ENCODE results near the gene CCDC117. TPM values are rescaled to one million over a fixed set of nuclear protein-coding genes. Genes with fewer than 3 reads are reported as not detected.
A peak's percentile ranks its signal among the peaks of the same experiment; 100 is the strongest.
"Not testable (repeated sequence)": the region's sequence is repeated elsewhere in the genome, so short reads cannot be mapped to it uniquely, and the experiment has no call there.

CCDC117 gene
- total and polyA plus RNA-seq, 7 experiments from 2014 or later, result 8.7 to 33.5 (median 19.7) TPM

GRCh38 chr22:28762000-28762399 lies 10.5 kb upstream of the CCDC117 start:
- DNase-seq; intact Hi-C loops (cut with micrococcal nuclease); H3K27me3 ChIP-seq (ENCODE audit: control insufficient read depth in 2 of 2, insufficient read depth in 2 of 2, low read length in 2 of 2); ATAC-seq; H3K27ac Mint-ChIP-seq; H3K4me3 ChIP-seq (ENCODE audit: low read length); H3K4me1 ChIP-seq (ENCODE audit: control insufficient read depth in 2 of 2, insufficient read depth in 2 of 2, low read length in 2 of 2); POLR2A ChIA-PET; H3K9me3 Mint-ChIP-seq; H3K36me3 Mint-ChIP-seq; H3K4me3 Mint-ChIP-seq; H3K9me3 ChIP-seq (ENCODE audit: control insufficient read depth in 2 of 3, low read length in 3 of 3); H3K4me1 Mint-ChIP-seq; H3K36me3 ChIP-seq (ENCODE audit: control insufficient read depth in 2 of 3, insufficient read depth in 3 of 3, low read length in 3 of 3); H3K27ac ChIP-seq (ENCODE audit: low read depth, low read length); H3K27me3 Mint-ChIP-seq: not testable (repeated sequence)
- CTCF ChIA-PET, result interaction anchor here (0.6 kb wide), 1 partner anchor 69 kb away, joined by 3 read pairs; no protein-coding TSS in a partner anchor

GRCh38 chr22:28766628-28767027 lies 5.9 kb upstream of the CCDC117 start:
- Histone ChIP-seq H3K27ac (ENCODE audit: low read depth, low read length) (no peak overlapping the region), H3K9me3 (ENCODE audit: control insufficient read depth in 2 of 3, low read length in 3 of 3) (no peaks in the 10 kb centered on the region), H3K27me3 (ENCODE audit: control insufficient read depth in 2 of 2, insufficient read depth in 2 of 2, low read length in 2 of 2) (no peaks in the 10 kb centered on the region), H3K36me3 (ENCODE audit: control insufficient read depth in 2 of 3, insufficient read depth in 3 of 3, low read length in 3 of 3) (no peaks in the 10 kb centered on the region), H3K4me1 (ENCODE audit: control insufficient read depth in 2 of 2, insufficient read depth in 2 of 2, low read length in 2 of 2) (no peaks in the 10 kb centered on the region), H3K4me3 (ENCODE audit: low read length) (no peak overlapping the region)
- Mint-ChIP-seq H3K9me3 (peaks cover 0 to 5% (median 0%) of the 10 kb centered on the region in 11 donors), H3K36me3 (no peaks in the 10 kb centered on the region), H3K4me1 (peaks cover 0 to 4% (median 0%) of the 10 kb centered on the region in 7 donors), H3K27ac (peak overlapping the region in 1 of 9 donors; percentile 62), H3K27me3 (peaks cover 0 to 10% (median 0%) of the 10 kb centered on the region in 5 donors), H3K4me3 (no peak overlapping the region)
- POLR2A ChIA-PET, result no interaction called here
- no peak for ATAC-seq
- CTCF ChIA-PET, result no interaction called here
- no peak for DNase-seq
- intact Hi-C loops (cut with micrococcal nuclease), result no loop called here

GRCh38 chr22:28768701-28769393 lies 3.6 kb upstream of the CCDC117 start:
- peaks cover 6 to 12% (median 11%) of the 10 kb centered on the region in 7 donors for H3K4me1 Mint-ChIP-seq
- H3K27me3 Mint-ChIP-seq, result peaks cover 0 to 10% (median 0%) of the 10 kb centered on the region in 5 donors
- Histone ChIP-seq H3K36me3 (ENCODE audit: control insufficient read depth in 2 of 3, insufficient read depth in 3 of 3, low read length in 3 of 3) (no peaks in the 10 kb centered on the region), H3K9me3 (ENCODE audit: control insufficient read depth in 2 of 3, low read length in 3 of 3) (no peaks in the 10 kb centered on the region), H3K4me3 (ENCODE audit: low read length) (no peak overlapping the region), H3K4me1 (ENCODE audit: control insufficient read depth in 2 of 2, insufficient read depth in 2 of 2, low read length in 2 of 2) (peaks cover 4 to 6% of the 10 kb centered on the region in 2 donors), H3K27me3 (ENCODE audit: control insufficient read depth in 2 of 2, insufficient read depth in 2 of 2, low read length in 2 of 2) (no peaks in the 10 kb centered on the region), H3K27ac (ENCODE audit: low read depth, low read length) (no peak overlapping the region)
- intact Hi-C loops (cut with micrococcal nuclease), result no loop called here
- ATAC-seq, result no peak
- H3K27ac Mint-ChIP-seq, result no peak overlapping the region
- DNase-seq, result no peak
- peaks cover 0 to 6% (median 6%) of the 10 kb centered on the region in 5 donors for H3K36me3 Mint-ChIP-seq
- CTCF ChIA-PET, result no interaction called here
- POLR2A ChIA-PET, result interaction anchor here (0.7 kb wide), 1 partner anchor 20 kb away, joined by 3 read pairs; no protein-coding TSS in a partner anchor
- peaks cover 0 to 5% (median 0%) of the 10 kb centered on the region in 11 donors for H3K9me3 Mint-ChIP-seq
- no peak overlapping the region for H3K4me3 Mint-ChIP-seq

GRCh38 chr22:28769394-28770085 lies 3.0 kb upstream of the CCDC117 start:
- H3K27ac Mint-ChIP-seq, result no peak overlapping the region
- H3K36me3 Mint-ChIP-seq, result peaks cover 0 to 9% (median 7%) of the 10 kb centered on the region in 5 donors
- no peaks in the 10 kb centered on the region for H3K9me3 ChIP-seq (ENCODE audit: control insufficient read depth in 2 of 3, low read length in 3 of 3)
- no peaks in the 10 kb centered on the region for H3K27me3 ChIP-seq (ENCODE audit: control insufficient read depth in 2 of 2, insufficient read depth in 2 of 2, low read length in 2 of 2)
- DNase-seq (no peak), ATAC-seq (no peak)
- peaks cover 0 to 10% (median 0%) of the 10 kb centered on the region in 5 donors for H3K27me3 Mint-ChIP-seq
- peaks cover 0 to 5% (median 0%) of the 10 kb centered on the region in 11 donors for H3K9me3 Mint-ChIP-seq
- intact Hi-C loops (cut with micrococcal nuclease), result loop anchor here in 1 of 2 donors (5.0 kb wide), 3 partner anchors 43 to 303 kb away; partner anchors contain the start of gene KREMEN1
- CTCF ChIA-PET, result no interaction called here
- peaks cover 10 to 16% (median 14%) of the 10 kb centered on the region in 7 donors for H3K4me1 Mint-ChIP-seq
- POLR2A ChIA-PET, result interaction anchor here (1.0 kb wide), 1 partner anchor 63 kb away, joined by 3 read pairs; no protein-coding TSS in a partner anchor
- no peak overlapping the region for H3K27ac ChIP-seq (ENCODE audit: low read depth, low read length)
- H3K4me3 ChIP-seq (ENCODE audit: low read length), result no peak overlapping the region
- H3K4me1 ChIP-seq (ENCODE audit: control insufficient read depth in 2 of 2, insufficient read depth in 2 of 2, low read length in 2 of 2), result peaks cover 11 to 12% of the 10 kb centered on the region in 2 donors
- no peaks in the 10 kb centered on the region for H3K36me3 ChIP-seq (ENCODE audit: control insufficient read depth in 2 of 3, insufficient read depth in 3 of 3, low read length in 3 of 3)
- no peak overlapping the region for H3K4me3 Mint-ChIP-seq

- POLR2A ChIA-PET, result interaction anchor here (1.0 to 4.3 kb wide), 4 partner anchors 26 to 40 kb away, joined by 3 to 31 read pairs (median 8); partner anchors contain the start of genes CHEK2, HSCB and XBP1
These were observed 1.2 kb upstream of the CCDC117 start for GRCh38 chr22:28771195-28771791.

GRCh38 chr22:28773461-28773867 lies 969 bp downstream of the CCDC117 start:
- peaks cover 0 to 18% (median 12%) of the 10 kb centered on the region in 5 donors for H3K36me3 Mint-ChIP-seq
- intact Hi-C loops (cut with micrococcal nuclease), result loop anchor here (1.0 to 5.0 kb wide), 6 partner anchors 27 to 495 kb away; partner anchors contain the start of genes EWSR1 (in 1 of the 2), KREMEN1 (in 1 of the 2) and XBP1 (in 1 of the 2)
- DNase-seq (no peak), ATAC-seq (no peak)
- peaks cover 0 to 5% (median 0%) of the 10 kb centered on the region in 11 donors for H3K9me3 Mint-ChIP-seq
- H3K4me1 Mint-ChIP-seq, result peaks cover 20 to 52% (median 31%) of the 10 kb centered on the region in 7 donors
- H3K4me1 ChIP-seq (ENCODE audit: control insufficient read depth in 2 of 2, insufficient read depth in 2 of 2, low read length in 2 of 2), result peaks cover 13 to 17% of the 10 kb centered on the region in 2 donors
- H3K27me3 Mint-ChIP-seq, result peaks cover 0 to 2% (median 0%) of the 10 kb centered on the region in 5 donors
- CTCF ChIA-PET, result interaction anchor here (1.0 to 1.6 kb wide), 2 partner anchors 30 to 173 kb away, joined by 3 read pairs; no protein-coding TSS in a partner anchor
- peak overlapping the region; percentile 84 to 100 (median 97) for H3K4me3 Mint-ChIP-seq
- POLR2A ChIA-PET, result interaction anchor here (0.9 to 4.3 kb wide), 7 partner anchors 19 to 42 kb away, joined by 3 to 31 read pairs (median 6); partner anchors contain the start of genes CHEK2, HSCB and XBP1
- H3K27me3 ChIP-seq (ENCODE audit: control insufficient read depth in 2 of 2, insufficient read depth in 2 of 2, low read length in 2 of 2), result no peaks in the 10 kb centered on the region
- H3K27ac Mint-ChIP-seq, result peak overlapping the region; percentile 71 to 98 (median 89)
- peaks cover 0 to 12% (median 3%) of the 10 kb centered on the region in 3 experiments for H3K36me3 ChIP-seq (ENCODE audit: control insufficient read depth in 2 of 3, insufficient read depth in 3 of 3, low read length in 3 of 3)
- H3K27ac ChIP-seq (ENCODE audit: low read depth, low read length), result peak overlapping the region; percentile 91
- peak overlapping the region; percentile 75 for H3K4me3 ChIP-seq (ENCODE audit: low read length)
- H3K9me3 ChIP-seq (ENCODE audit: control insufficient read depth in 2 of 3, low read length in 3 of 3), result no peaks in the 10 kb centered on the region

More at GRCh38 chr22:28771195-28771791, 1.2 kb upstream of the CCDC117 start:
- no peak for DNase-seq
- Mint-ChIP-seq H3K36me3 (peaks cover 0 to 18% (median 12%) of the 10 kb centered on the region in 5 donors), H3K27ac (no peak overlapping the region), H3K4me1 (peaks cover 15 to 34% (median 31%) of the 10 kb centered on the region in 7 donors), H3K4me3 (peak overlapping the region in 1 of 10 donors; percentile 32), H3K27me3 (peaks cover 0 to 5% (median 0%) of the 10 kb centered on the region in 5 donors), H3K9me3 (peaks cover 0 to 5% (median 0%) of the 10 kb centered on the region in 11 donors)
- CTCF ChIA-PET, result no interaction called here
- no peaks in the 10 kb centered on the region for H3K27me3 ChIP-seq (ENCODE audit: control insufficient read depth in 2 of 2, insufficient read depth in 2 of 2, low read length in 2 of 2)
- H3K9me3 ChIP-seq (ENCODE audit: control insufficient read depth in 2 of 3, low read length in 3 of 3), result no peaks in the 10 kb centered on the region
- peaks cover 13 to 17% of the 10 kb centered on the region in 2 donors for H3K4me1 ChIP-seq (ENCODE audit: control insufficient read depth in 2 of 2, insufficient read depth in 2 of 2, low read length in 2 of 2)
- H3K4me3 ChIP-seq (ENCODE audit: low read length), result no peak overlapping the region
- ATAC-seq, result no peak
- peaks cover 0 to 12% (median 3%) of the 10 kb centered on the region in 3 experiments for H3K36me3 ChIP-seq (ENCODE audit: control insufficient read depth in 2 of 3, insufficient read depth in 3 of 3, low read length in 3 of 3)
- no peak overlapping the region for H3K27ac ChIP-seq (ENCODE audit: low read depth, low read length)
- intact Hi-C loops (cut with micrococcal nuclease), result loop anchor here in 1 of 2 donors (5.0 kb wide), 3 partner anchors 41 to 301 kb away; partner anchors contain the start of gene KREMEN1
